ENCODE measurements around the gene CYYR1. TPM values are rescaled to one million over a fixed set of nuclear protein-coding genes. Genes with fewer than 3 reads are reported as not detected.
"Not testable (repeated sequence)": the region's sequence is repeated elsewhere in the genome, so short reads cannot be mapped to it uniquely, and the experiment has no call there.

CYYR1 gene
- polyA plus RNA-seq, 3 donors from 2014 or later: not detected

GRCh38 chr21:26499495-26499894 lies 73.6 kb downstream of the CYYR1 start:
- Mint-ChIP-seq H3K9me3 (peaks cover 0 to 26% (median 8%) of the 10 kb centered on the region in 6 donors), H3K4me3 (no peak overlapping the region), H3K27me3 (ENCODE audit: low read depth in 3 of 3) (no peaks in the 10 kb centered on the region)

DNA sequence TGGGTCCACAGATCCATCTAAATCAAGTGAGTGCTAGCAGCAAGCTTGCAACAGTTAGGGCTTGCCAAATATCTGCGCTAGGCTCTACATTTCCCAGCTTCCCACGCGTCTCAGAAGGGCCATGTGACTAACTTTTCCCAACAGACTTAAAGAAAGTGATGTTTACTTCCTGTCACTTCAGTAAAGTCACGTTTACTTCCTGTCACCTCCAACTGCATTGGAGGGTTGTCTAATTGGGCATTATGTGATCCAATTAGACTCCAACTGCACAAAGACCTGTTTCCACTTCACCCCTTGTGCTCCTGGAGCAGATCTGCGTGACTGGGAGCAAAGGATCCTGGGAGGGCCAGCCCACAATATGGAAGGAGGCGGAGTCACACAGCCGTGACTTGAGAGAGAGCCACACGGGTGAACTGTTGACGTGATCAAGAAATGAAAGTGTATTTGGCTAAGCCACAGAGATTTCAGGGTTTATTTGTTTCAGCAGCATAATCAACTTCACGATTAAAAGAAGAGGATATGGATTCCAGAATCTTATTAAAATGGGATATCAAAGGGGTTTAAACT lies 77.7 kb downstream of the CYYR1 start:
- Mint-ChIP-seq H3K9me3 (peaks cover 0 to 30% (median 13%) of the 10 kb centered on the region in 6 donors), H3K27me3 (ENCODE audit: low read depth in 3 of 3) (peaks cover 0 to 3% (median 0%) of the 10 kb centered on the region in 3 donors), H3K27ac (no peak overlapping the region), H3K4me3 (no peak overlapping the region), H3K36me3 (no peaks in the 10 kb centered on the region), H3K4me1 (no peaks in the 10 kb centered on the region)
- no peak for DNase-seq

More at GRCh38 chr21:26499495-26499894, 73.6 kb downstream of the CYYR1 start:
- no peak for DNase-seq
- no peaks in the 10 kb centered on the region for H3K4me1 Mint-ChIP-seq
- H3K27ac Mint-ChIP-seq: no peak overlapping the region
- no peaks in the 10 kb centered on the region for H3K36me3 Mint-ChIP-seq

DNA sequence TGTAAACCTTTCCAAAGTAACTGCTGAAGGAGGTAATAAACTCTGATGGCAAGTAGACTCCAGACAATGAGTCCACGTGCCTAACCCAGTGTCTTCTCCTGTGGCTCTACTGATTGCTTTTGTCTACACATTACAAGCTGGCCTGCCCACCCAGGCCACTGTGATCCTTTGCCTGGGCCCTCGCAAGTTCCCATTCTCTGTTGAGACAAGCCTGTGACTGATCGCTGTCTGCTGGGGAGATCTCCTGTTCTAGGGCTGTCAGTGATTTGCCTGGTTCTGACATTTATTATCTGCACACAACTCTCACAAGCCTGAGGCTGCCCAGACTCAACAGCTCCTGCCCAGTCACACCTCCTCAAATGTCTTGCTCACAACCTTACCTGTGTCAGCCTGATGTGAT lies 81.4 kb downstream of the CYYR1 start:
- Mint-ChIP-seq H3K4me3 (no peak overlapping the region), H3K27ac (no peak overlapping the region), H3K27me3 (ENCODE audit: low read depth in 3 of 3) (peaks cover 0 to 3% (median 0%) of the 10 kb centered on the region in 3 donors), H3K36me3 (no peaks in the 10 kb centered on the region), H3K9me3 (peaks cover 0 to 12% (median 7%) of the 10 kb centered on the region in 6 donors), H3K4me1 (no peaks in the 10 kb centered on the region)
- no peak for DNase-seq

GRCh38 chr21:26490771-26491170 lies 82.3 kb downstream of the CYYR1 start:
- Mint-ChIP-seq H3K27me3 (ENCODE audit: low read depth in 3 of 3) (peaks cover 0 to 3% (median 0%) of the 10 kb centered on the region in 3 donors), H3K9me3 (peaks cover 0 to 12% (median 7%) of the 10 kb centered on the region in 6 donors), H3K27ac (no peak overlapping the region), H3K4me1 (no peaks in the 10 kb centered on the region), H3K4me3 (no peak overlapping the region), H3K36me3 (no peaks in the 10 kb centered on the region)
- no peak for DNase-seq

GRCh38 chr21:26489781-26490180 lies 83.3 kb downstream of the CYYR1 start:
- Mint-ChIP-seq H3K27ac (no peak overlapping the region), H3K4me1 (no peaks in the 10 kb centered on the region), H3K27me3 (ENCODE audit: low read depth in 3 of 3) (peaks cover 0 to 3% (median 0%) of the 10 kb centered on the region in 3 donors), H3K4me3 (no peak overlapping the region), H3K36me3 (no peaks in the 10 kb centered on the region), H3K9me3 (peaks cover 0 to 11% (median 7%) of the 10 kb centered on the region in 6 donors)
- no peak for DNase-seq

DNA sequence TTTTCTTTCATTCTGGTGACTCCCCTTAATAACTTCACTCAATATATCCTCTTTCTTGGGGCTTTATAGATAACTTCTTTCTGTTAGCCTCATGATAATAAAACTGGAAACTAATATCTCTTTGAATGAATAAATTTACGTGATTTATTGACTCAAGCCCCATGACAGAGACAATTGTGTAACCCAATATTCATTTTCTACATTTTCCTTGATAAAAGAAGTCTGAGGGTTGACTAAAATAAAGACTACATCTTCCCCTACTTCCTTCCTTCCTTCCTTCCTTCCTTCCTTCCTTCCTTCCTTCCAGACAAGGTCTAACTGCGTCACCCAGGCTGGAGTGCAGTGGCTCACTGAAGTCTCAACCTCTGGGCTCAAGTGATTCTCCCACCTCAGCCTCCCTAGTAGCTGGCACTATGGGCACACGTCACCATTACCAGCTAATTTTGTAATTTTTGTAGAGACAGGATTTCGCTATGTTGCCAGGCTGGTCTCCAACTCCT lies 85.1 kb downstream of the CYYR1 start:
- Mint-ChIP-seq H3K27ac (no peak overlapping the region), H3K4me1 (no peaks in the 10 kb centered on the region), H3K36me3 (no peaks in the 10 kb centered on the region), H3K27me3 (ENCODE audit: low read depth in 3 of 3) (peaks cover 0 to 3% (median 0%) of the 10 kb centered on the region in 3 donors), H3K4me3 (no peak overlapping the region), H3K9me3 (peaks cover 0 to 11% (median 7%) of the 10 kb centered on the region in 6 donors)
- DNase-seq: no peak

DNA sequence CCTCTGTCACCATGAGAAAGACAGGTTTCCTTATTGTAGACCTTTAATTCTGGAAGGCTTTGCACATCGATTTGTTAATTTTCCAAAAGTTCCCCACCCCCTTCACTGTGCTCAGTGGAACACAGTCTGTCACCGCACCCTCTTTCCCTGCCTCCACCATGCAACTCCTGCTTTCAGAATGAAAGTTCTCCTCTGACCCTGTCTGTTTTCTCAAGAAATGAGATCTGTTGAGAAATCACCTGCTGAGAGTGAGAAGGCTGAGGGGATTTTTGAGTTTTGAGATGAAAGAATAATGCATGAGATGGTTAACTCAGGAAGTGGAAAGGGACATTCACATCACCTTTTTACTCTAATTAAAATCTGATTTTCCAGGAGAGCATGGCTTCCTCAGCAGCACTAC lies 99.6 kb downstream of the CYYR1 start:
- H3K27ac Mint-ChIP-seq: no peak overlapping the region
- no peak overlapping the region for H3K4me3 Mint-ChIP-seq
- no peaks in the 10 kb centered on the region for H3K4me1 Mint-ChIP-seq
- H3K36me3 Mint-ChIP-seq: no peaks in the 10 kb centered on the region
- peaks cover 0 to 2% (median 1%) of the 10 kb centered on the region in 3 donors for H3K27me3 Mint-ChIP-seq (ENCODE audit: low read depth in 3 of 3)
- H3K9me3 Mint-ChIP-seq: peaks cover 0 to 18% (median 10%) of the 10 kb centered on the region in 6 donors
- no peak for DNase-seq

DNA sequence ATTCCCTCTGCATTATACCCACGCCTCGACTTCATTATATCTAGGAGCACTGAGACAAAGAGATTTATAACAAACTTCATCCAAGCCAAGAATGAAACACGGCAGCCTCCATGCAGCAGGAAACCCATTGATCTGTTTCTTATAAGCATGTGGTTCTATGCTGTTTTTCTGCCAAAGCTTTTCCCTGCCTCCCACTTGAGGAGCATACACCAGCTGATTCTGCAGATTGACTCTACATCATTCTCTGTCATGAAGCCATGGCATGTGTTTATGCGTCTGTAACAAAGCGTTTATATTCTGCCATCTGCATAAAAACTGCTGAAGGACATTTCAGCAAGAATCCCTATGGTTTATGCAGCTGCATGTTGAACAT lies 102.0 kb downstream of the CYYR1 start:
- peaks cover 0 to 23% (median 10%) of the 10 kb centered on the region in 6 donors for H3K9me3 Mint-ChIP-seq
- H3K36me3 Mint-ChIP-seq: no peaks in the 10 kb centered on the region
- peaks cover 0 to 3% (median 2%) of the 10 kb centered on the region in 3 donors for H3K27me3 Mint-ChIP-seq (ENCODE audit: low read depth in 3 of 3)
- DNase-seq: no peak
- H3K4me1 Mint-ChIP-seq: no peaks in the 10 kb centered on the region
- no peak overlapping the region for H3K27ac Mint-ChIP-seq
- H3K4me3 Mint-ChIP-seq: no peak overlapping the region

- no peak for DNase-seq
- Mint-ChIP-seq H3K9me3 (peaks cover 0 to 20% (median 7%) of the 10 kb centered on the region in 6 donors), H3K4me1 (no peaks in the 10 kb centered on the region)
These were observed 102.6 kb downstream of the CYYR1 start for GRCh38 chr21:26470351-26471098.

DNA sequence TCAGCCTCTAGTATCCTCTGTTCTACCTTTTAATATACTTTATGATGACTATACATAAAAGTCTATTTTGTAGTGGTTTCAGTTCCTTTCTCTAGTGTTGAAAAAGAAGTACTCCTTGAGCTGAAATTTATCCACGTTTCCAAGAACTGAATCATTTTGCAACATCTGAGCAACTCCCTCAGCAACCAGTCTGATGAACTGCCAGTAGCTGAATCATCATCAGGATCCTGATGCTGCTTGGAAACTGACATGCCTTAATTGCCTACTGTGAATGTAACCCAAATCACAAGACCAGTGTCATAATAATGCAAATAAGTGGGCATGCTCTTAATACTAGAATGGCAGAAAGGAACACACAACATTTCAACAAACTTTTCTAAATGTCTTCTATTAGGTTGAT lies 103.3 kb downstream of the CYYR1 start:
- Mint-ChIP-seq H3K27ac (no peak overlapping the region), H3K4me1 (no peaks in the 10 kb centered on the region), H3K36me3 (no peaks in the 10 kb centered on the region)

More at GRCh38 chr21:26470351-26471098, 102.6 kb downstream of the CYYR1 start:
- Mint-ChIP-seq H3K36me3 (no peaks in the 10 kb centered on the region), H3K4me3 (no peak overlapping the region), H3K27me3 (ENCODE audit: low read depth in 3 of 3) (peaks cover 0 to 3% (median 2%) of the 10 kb centered on the region in 3 donors), H3K27ac (no peak overlapping the region)

DNA sequence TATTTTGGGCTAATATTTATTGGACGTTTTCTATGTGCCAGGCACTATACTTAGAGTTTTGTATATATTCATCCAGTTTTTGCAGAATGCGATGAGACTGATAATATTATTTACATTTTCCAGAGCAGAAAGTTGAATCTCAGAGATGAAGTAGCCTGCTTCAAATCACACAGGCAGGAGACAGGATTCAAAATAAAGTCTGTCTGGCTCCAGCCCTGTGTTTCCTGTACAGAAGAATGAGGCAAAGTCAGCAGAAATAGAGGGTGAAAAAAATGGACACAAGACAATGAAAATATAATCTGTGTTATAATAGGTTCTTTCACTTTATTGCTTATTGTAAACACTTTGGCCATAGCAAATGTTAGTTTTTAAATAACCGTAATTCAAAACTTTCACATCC lies 107.2 kb downstream of the CYYR1 start:
- no peak for DNase-seq
- H3K4me1 Mint-ChIP-seq: no peaks in the 10 kb centered on the region
- no peak overlapping the region for H3K27ac Mint-ChIP-seq
- H3K4me3 Mint-ChIP-seq: no peak overlapping the region
- peaks cover 0 to 14% (median 4%) of the 10 kb centered on the region in 6 donors for H3K9me3 Mint-ChIP-seq
- peaks cover 0 to 2% (median 2%) of the 10 kb centered on the region in 3 donors for H3K27me3 Mint-ChIP-seq (ENCODE audit: low read depth in 3 of 3)
- H3K36me3 Mint-ChIP-seq: no peaks in the 10 kb centered on the region

More for the DNA sequence above, 103.3 kb downstream of the CYYR1 start:
- Mint-ChIP-seq H3K9me3 (peaks cover 0 to 13% (median 6%) of the 10 kb centered on the region in 6 donors), H3K4me3 (no peak overlapping the region), H3K27me3 (ENCODE audit: low read depth in 3 of 3) (peaks cover 0 to 2% (median 0%) of the 10 kb centered on the region in 3 donors)
- no peak for DNase-seq

DNA sequence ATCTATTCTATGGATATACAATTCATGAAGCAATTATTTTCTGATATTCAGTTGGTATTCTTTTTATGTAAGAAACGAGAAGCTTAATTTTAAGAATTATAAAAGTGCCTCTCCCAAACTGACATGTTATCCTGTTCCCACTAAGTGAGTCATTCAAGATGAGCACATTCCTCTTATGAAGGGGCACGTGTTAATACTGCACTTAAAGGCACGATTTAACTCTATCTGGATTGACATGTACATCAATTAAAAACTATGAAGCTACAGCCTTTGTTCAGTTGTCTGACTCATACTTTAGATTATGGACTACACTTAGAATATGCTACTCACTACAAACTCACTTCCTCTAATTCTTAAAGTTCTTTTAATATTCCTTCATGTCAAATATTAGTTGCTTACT lies 111.6 kb downstream of the CYYR1 start:
- H3K27me3 Mint-ChIP-seq (ENCODE audit: low read depth in 3 of 3): peaks cover 0 to 2% (median 1%) of the 10 kb centered on the region in 3 donors
- H3K27ac Mint-ChIP-seq: no peak overlapping the region
- no peaks in the 10 kb centered on the region for H3K4me1 Mint-ChIP-seq
- H3K36me3 Mint-ChIP-seq: no peaks in the 10 kb centered on the region
- DNase-seq: no peak
- H3K4me3 Mint-ChIP-seq: no peak overlapping the region
- peaks cover 0 to 17% (median 3%) of the 10 kb centered on the region in 6 donors for H3K9me3 Mint-ChIP-seq

GRCh38 chr21:26460621-26461020 lies 112.5 kb downstream of the CYYR1 start:
- Mint-ChIP-seq H3K27ac (no peak overlapping the region), H3K4me1 (no peaks in the 10 kb centered on the region)

DNA sequence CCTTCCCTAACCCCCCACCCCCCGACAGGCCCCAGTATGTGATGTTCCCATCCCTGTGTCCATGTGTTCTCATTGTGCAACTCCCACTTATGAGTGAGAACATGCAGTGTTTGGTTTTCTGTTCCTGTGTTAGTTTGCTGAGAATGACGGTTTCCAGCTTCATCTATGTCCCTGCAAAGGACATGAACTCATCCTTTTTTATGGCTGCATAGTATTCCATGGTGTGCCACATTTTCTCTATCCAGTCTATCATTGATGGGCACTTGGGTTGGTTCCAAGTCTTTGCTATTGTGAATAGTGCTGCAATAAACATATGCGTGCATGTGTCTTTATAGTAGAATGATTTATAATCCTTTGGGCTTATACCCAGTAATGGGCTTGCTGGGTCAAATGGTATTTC lies 114.2 kb downstream of the CYYR1 start:
- not testable (repeated sequence) for H3K27ac Mint-ChIP-seq; H3K27me3 Mint-ChIP-seq (ENCODE audit: low read depth in 3 of 3); H3K36me3 Mint-ChIP-seq; H3K4me3 Mint-ChIP-seq; DNase-seq; H3K4me1 Mint-ChIP-seq
- peaks cover 0 to 17% (median 3%) of the 10 kb centered on the region in 6 donors for H3K9me3 Mint-ChIP-seq

More at GRCh38 chr21:26460621-26461020, 112.5 kb downstream of the CYYR1 start:
- Mint-ChIP-seq H3K36me3 (no peaks in the 10 kb centered on the region), H3K4me3 (no peak overlapping the region), H3K27me3 (ENCODE audit: low read depth in 3 of 3) (peaks cover 0 to 2% (median 1%) of the 10 kb centered on the region in 3 donors), H3K9me3 (peaks cover 0 to 17% (median 3%) of the 10 kb centered on the region in 6 donors)
- DNase-seq: no peak

Measured in immature natural killer cell (primary cell).